NCI-H510A (cell line): Measurements from ENCODE around the gene STAC2.
"Not testable (repeated sequence)": the region's sequence is repeated elsewhere in the genome, so short reads cannot be mapped to it uniquely, and the experiment has no call there.

Experiments used
- DNase-seq: peaks from one replicate; lab custom pipeline; 2025; lab: John Stamatoyannopoulos, UW

Gene STAC2

GRCh38 chr17:39187152-39187830, 38.5 kb downstream of the STAC2 start:
- DNase-seq = no peak

DNA sequence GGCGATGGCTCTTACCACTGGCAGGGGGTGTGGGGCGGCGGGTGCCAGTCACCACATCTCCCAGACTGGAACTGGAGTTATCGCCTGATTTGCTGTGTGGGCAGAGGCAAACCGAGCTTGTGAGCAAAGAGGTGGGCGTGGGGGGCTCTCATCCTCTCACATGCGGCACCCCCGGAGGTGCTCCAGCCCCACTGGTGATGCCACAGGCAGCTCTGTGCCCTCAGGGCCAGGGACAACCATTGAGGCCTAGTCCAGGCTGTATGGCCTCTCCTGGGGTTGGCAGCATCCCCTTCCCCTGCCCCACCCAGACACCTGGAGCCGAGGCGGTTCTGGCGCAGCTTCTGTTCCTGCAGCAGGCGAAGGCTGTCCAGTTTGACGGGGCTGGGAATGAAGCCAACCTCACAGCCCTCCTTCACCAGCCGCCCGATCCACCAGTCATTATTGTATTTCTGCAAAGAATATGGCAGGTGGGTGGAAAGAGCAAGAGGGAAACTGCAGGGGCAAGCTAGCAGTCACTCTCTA, 39.2 kb downstream of the STAC2 start:
- DNase-seq = no peak

DNA sequence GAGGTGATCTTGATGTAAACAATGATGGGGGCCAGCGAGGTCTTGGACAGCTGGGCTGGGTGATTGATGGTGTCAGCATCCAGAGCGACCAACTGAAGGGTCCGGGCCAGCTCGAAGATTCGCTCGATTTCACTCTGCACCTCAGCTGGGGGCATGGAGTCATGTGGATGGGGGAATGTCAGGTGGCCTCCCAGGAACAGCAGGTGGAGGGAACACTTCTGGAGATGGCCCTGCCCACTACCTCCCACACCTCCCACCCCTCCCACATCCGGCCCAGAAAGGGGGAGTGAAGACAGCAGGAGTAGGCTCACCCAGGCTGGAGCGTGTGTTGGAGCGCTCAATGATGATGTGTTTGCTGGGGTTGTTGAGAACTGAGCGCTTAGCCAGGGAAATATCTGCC, 42.0 kb downstream of the STAC2 start:
- DNase-seq = peak; percentile 84

GRCh38 chr17:39183045-39183444, 42.7 kb downstream of the STAC2 start:
- DNase-seq = no peak

DNA sequence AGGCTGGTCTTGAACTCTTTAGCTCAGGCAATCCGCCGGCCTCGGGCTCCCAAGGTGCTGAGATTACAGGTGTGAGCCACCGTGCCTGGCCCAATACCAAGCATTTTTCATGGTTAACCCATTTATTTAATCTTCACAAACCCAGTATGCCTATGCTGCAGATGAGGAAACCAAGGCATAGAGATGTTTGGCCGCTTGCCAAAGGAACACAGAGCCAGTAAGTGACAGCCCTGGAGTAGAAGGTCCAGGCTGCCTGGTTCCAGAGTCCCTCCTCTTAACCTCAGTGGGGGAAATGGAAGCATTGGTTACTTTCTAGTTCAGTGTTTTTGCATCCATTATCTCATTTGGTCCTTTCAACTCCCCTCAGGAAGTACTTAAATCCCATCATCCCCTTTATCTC, 44.4 kb downstream of the STAC2 start:
- no peak for DNase-seq

DNA sequence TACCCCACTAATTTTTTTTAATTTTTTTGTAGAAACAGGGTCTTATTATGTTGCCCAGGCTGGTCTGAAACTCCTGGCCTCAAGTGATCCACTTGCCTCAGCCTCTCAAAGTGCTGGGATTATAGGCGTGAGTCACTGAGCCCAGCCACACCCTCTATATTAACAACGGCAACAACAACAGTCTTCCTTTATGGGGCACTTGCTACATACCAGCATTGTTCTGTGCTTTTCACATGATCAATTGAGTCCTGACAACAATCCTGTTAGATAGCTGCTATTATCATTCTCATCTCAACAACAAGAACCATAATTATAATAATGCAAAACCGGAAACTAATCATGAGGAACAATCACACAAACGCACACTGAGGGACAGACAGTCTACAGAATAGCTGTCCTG, 47.2 kb downstream of the STAC2 start:
- no peak for DNase-seq

DNA sequence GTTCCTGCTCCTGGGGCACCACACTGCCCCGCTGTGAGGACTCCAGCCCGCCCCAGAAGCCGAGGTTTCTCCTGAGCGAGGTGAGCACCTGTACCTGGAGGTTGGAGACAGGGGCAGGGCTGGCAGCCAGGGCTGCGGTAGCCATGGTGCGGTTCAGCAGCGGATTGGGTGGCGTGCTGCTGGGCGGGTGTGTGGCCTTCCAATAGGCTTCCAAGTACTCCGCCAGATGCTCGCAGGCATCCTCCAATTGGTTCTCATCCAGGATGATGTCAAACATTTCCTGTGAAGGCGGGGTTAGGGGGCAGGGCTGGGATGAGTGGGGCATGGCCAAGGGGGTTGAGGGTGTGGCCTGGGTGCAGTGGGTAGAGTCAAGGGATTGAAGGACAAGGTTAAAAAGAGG, 48.5 kb downstream of the STAC2 start:
- no peak for DNase-seq

DNA sequence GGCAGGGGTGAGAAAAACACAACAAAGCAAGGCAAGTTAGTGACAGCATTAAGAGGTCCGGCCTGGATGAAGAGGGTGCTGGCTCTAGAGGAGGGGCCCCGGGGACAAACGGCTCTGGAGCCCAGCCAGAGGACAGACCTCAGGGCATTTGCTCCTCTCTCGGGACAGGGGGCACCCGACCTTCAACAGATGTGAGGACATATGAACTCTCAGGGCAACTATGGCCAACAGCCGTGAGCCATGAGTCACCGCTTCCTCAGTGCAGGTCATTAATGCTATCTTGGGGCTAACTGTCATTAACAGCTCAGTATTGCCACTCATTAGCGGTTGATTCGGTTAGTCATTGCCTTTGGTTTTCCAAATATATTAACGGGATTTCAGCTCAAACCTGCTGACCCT, 50.1 kb downstream of the STAC2 start:
- DNase-seq = no peak

GRCh38 chr17:39174920-39175694, 50.6 kb downstream of the STAC2 start:
- peak; percentile 42 for DNase-seq

- DNase-seq = no peak
These were observed 52.0 kb downstream of the STAC2 start for GRCh38 chr17:39173526-39174274.

GRCh38 chr17:39173080-39173479, 52.7 kb downstream of the STAC2 start:
- DNase-seq = no peak

- no peak for DNase-seq
These were observed 53.8 kb downstream of the STAC2 start for GRCh38 chr17:39171933-39172332.

DNA sequence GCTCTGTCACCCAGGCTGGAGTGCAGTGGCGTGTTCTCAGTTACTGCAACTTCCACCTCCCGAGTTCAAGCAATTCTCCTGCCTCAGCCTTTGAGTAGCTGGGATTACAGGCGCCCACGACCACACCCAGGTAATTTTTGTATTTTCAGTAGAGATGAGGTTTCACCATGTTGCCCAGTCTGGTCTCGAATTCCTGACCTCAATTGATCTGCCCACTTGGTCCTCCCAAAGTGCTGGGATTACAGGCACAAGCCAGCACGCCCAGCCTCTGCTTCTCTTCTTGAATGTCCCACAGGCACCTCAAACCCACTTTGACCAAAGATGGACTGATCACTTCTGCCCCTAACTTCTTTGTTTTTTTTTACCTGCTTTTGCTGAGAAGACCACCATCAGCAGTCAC, 55.2 kb downstream of the STAC2 start:
- no peak for DNase-seq

GRCh38 chr17:39170109-39170508, 55.6 kb downstream of the STAC2 start:
- DNase-seq = no peak

DNA sequence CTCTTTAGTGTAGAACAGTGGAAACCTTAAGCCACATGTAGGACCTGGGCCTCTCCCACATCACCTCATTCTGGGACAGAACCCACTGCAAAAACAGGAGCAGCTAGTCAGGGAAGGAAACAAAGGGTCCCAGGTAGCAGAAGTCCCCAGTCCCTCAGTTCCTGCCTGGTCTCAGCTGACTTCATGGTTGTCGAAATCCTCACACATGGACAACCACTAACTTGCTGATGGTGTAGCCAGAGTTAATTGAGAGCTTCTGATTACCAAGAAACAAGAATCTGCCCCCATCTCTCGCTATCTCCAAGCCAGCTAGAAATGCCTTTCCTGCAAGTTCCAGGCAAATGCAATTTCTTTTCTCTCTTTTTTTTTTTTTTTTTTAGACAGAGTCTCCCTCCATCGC, 56.2 kb downstream of the STAC2 start:
- DNase-seq = no peak

GRCh38 chr17:39169101-39169500, 56.6 kb downstream of the STAC2 start:
- no peak for DNase-seq

- DNase-seq = not testable (repeated sequence)
These were observed 57.2 kb downstream of the STAC2 start for GRCh38 chr17:39168503-39168902.

GRCh38 chr17:39167476-39167875, 58.3 kb downstream of the STAC2 start:
- no peak for DNase-seq

DNA sequence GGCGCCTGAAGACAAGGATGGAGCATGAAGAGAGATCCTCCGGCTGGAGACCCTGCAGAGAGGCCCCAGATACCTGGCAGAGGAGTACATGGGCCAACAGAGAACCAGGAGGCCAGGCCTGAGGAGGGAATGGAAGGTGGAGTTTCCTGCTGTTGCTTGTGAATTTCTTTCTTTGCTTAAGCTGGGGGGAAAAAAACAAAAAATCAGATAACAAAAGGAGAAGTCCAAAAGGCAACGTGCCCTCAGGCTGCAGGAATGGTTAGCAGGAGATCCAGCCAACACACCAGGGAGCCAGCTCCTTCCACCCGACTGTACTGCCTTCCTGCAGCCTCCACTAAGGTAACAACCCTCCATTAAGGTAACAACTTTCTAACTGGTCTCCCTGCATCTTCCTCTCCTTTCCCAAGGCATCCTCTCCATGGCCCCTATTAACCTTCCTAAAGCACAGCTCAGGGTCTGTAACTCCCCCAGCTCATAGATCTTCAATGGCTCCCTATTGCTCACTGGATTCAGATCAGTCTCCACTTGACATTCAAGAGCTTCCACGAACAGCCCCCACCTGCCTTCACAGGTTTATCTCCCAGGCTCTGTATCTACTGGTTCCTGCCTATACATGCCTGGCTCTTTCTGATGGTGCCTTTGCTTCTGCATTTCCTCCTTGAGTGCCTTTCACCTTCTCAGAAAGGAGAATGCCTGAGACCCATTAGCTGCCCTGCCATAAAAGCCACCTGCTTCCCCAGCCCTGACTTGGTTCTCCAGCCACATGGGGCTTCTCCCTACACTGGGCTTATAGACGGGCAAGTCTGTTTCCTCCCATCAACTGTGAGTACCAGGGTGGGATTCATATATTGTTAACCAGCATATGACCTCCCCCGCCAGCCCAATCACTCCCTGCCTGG, 59.1 kb downstream of the STAC2 start:
- no peak for DNase-seq

- DNase-seq = no peak
These were observed 59.9 kb downstream of the STAC2 start, which contains the start of gene ARL5C for GRCh38 chr17:39165841-39166349. Gene ARL5C (minus strand): TSS chr17:39166161. CDS start chr17:39165760, 401 bp downstream.

GRCh38 chr17:39165178-39165840, 60.4 kb downstream of the STAC2 start:
- DNase-seq = no peak
